Medulla oblongata (tissue), 1 donor: ENCODE results near the gene TMC2.

Source experiments
- DNase-seq: peaks from one replicate; pipeline ENCODE4 v3.0.0-alpha.2; 2015; ENCODE audit errors: extremely low spot score

The TMC2 gene

DNA sequence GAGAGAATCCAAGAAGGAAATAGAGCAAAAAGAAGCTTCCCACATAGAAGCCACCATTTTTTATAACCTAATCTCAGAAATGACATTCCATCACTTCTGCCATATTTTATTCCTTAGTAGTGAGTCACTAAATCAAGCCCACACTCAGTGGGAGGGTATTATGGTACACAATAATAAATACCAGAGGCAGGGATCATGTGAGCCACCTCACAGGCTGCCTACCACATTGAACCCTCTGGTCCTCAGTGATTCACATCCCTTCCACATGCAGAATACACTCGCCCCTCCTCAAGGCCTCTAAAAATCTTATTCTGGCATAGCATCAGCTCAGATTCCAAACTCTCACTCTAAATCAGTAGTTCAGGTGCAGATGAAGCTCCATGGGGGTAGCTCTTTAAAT, 49.4 kb downstream of the TMC2 start:
- DNase-seq, result no peak

DNA sequence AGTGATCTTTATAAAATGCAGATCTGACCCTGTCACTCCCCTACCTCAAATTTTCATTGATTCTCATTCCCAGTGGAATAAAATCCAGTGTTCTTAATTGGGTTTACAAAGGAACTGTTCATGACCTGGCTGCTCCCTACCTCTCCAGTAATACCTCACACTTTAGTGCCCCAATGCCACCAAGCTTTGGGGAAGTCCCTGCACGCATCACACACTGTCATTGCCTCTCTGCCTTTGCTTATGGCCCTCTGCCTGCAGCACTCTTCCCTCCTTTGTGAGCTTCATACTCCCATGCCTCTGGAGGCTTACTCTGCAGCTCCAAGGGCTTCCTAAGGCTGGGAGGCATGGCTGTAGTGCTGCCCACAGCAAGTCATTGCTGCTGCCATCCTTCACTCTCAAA, 57.4 kb downstream of the TMC2 start:
- DNase-seq, result no peak

DNA sequence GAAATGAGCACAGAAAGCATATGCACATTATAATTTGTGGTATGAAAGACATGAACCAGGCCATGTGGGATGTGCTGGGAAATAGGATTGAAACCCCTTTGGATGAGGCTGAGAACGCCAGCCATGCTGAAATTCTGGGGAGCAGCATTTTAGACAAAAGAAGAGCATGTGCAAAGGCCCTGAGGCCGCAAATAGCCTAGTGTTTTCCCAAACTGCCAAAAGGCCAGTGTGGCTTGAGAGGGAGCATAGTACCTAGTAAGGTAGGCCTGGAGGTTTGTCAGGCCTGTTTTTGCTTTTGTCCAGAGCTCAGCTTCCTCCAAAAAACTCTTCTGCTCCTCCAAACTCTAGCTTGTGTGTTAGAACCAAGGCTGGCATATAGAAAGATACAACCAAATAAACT, 58.7 kb downstream of the TMC2 start:
- no peak for DNase-seq

DNA sequence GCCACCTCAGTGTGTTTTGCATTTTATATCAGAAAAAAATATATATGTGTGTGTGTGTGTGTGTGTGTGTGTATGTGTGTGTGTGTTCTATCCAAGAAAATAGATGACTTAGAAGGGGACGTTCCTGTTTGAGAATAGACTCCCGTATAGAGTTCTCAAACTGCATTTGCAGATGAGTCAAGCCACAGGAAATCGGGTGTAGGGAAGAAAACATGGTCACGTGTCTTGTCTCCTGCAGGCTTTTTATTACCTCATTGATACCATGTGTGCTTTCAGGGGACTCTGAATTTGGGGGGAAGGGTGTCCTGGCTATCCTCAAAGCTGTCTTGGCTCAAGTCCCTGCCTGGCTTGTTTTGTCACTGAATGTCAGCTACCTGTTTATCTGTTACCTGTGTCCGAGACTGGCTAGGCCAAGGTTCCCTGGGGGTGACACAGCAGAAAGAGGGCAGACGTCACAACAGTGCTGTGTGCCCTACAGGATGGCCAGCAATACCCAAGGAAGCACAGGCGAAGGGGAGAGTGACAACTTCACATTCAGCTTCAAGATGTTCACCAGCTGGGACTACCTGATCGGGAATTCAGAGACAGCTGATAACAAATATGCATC, 60.4 kb downstream of the TMC2 start:
- DNase-seq, result no peak

DNA sequence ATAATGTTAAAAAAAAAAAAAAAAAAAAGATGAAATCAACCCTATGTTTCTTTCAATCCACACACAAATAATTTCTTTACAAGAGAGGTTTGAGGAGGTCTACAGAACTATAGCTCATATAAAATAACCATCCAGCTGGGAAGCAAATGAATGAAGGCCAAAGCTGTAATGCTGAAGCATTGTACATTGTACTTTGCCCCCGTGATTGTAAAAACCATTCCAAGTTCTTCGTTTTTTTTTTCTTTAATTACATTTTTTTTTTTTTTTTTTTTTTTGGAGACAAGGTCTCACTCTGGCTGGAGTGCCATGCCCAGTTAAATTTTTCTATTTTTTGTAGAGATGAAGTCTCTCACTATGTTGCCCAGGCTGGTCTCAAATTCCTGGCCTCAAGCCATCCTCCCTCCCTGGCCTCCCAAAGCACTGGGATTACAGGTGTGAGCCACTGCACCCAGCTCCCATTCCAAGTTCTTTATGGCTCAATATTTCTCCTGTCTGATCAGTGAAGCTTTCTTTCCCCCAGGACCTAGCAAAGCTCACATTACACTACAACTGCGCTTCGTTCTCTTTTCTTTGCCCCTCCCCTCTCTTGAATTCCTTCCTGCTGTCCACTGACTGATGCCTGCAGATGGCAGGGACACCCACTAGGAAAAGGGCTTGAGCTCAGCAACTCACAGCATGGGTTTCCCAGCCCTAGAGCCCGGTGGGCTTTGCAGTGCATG, 63.1 kb downstream of the TMC2 start:
- DNase-seq, result no peak

DNA sequence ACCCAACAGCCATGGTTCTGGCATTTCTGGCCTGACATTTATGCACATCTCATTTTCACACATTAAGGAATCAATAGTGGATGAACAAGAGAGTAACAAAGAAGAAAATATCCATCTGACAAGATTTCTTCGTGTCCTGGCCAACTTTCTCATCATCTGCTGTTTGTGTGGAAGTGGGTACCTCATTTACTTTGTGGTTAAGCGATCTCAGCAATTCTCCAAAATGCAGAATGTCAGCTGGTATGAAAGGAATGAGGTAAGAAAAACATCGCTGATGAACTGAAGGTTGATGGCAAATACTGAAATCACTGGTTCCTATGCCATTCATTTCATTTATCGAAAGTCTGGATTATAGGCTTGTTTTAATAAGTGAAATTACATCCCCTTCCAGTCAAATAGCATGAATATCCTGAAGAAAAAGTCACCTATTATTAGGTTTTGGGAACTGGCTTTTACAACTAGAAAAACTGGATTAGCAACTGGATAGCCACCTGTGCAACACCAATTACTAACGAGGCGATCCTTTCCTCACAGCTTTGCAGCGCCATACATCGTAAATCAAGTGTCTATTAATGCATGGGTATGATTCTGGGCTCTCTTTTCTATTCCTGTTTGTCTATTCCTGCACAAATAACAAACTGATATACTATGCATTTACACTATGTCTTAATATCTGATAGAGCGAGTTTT, 65.8 kb downstream of the TMC2 start:
- no peak for DNase-seq

DNA sequence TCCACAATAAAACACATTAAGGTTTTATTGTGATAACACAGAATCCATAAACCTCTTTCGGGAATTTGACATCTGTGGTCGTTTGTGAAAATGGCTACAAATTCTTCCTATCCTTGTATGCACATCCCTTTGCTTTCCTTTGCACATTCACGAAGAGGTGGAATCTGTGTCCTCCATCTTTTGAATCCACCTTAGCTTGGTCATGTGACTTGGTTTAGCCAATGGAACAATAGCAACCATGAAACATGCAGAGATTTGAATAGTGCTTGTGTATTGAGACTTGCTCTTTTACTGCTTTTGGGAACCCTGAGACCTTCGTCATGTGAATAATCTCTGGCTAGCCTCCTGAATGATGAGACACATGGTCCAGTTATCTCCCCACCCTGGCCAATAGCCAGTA, 66.4 kb downstream of the TMC2 start:
- no peak for DNase-seq

DNA sequence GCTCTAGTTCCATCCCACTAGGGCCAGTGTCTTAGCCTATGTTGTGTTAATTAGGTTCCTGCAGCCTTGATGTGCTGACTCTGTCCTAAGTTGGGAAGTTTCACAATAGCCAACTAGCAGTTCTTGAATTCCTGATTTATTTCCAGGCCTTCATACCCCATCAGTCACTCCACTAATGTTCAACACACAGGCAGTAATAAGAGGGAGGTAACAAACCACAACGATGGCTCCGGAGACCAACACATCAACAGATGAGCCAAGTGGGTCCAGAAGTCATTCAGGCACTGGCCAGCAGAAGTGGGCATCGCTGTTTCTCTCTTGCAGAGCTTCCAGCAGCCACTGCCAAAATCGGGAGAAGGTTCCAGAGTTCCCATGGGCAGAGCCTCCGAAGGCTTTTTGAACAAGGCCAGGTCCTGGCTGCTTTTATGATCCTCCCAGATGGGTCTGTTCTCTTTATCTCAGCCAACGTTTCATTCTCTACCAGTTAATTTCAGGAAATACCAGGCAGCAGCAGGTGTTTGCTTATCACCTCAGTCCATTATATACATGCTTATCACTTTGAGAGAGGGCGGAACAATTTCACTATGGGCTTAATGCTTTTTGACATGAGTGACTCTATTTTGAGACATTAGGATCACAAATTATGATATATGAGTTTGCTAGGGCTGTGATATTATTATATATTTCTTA, 67.6 kb downstream of the TMC2 start:
- no peak for DNase-seq

DNA sequence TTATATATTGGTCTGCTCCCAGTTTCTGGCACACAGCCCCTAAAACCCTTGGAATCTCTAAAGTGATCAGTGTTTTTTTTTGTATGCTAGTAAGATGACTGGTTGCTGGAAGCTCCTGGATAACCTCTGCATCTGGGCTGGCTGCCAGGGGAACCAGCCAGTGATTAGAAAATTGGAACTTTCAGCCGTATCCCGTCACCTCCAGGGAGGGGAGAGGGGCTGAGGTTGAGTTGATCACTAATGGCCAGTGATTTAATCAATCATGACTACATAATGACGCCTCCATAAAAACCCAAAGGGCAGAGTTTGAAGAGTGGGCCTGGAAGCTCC, 68.1 kb downstream of the TMC2 start:
- no peak for DNase-seq

DNA sequence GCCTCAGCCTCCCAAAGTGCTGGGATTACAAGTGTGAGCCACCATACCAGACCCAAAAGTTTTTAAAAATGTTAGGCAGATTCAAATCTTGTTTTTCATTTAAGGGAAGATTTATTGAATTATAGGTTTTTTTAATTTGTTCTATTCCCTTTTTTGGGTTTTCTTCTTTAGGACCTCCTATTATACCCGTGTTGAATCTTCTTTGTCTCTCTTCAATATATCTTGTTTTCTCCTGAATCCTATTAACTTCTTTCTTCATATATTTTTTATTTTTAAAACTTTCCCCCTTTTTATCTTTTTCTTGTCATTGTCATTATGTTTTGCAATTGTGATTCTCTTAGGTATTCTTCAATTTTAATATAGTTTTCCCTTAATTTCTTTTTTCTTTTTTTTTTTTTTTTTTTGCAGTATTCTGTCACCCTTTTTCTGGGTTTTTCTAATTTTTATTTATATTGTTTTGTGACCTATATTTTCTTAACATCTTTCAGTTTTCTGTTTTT, 70.2 kb downstream of the TMC2 start:
- DNase-seq, result no peak

DNA sequence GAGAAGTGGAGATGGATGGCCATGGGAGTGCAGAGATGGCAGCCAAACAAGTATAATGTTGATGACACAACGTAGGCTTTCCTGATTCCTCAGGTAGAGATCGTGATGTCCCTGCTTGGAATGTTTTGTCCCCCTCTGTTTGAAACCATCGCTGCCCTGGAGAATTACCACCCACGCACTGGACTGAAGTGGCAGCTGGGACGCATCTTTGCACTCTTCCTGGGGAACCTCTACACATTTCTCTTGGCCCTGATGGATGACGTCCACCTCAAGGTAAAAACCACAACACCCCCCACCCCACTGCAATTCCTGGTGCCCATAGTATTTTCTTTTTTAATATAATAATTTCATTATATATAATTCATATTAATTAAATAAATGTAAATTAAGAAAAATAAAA, 74.0 kb downstream of the TMC2 start:
- DNase-seq, result no peak

DNA sequence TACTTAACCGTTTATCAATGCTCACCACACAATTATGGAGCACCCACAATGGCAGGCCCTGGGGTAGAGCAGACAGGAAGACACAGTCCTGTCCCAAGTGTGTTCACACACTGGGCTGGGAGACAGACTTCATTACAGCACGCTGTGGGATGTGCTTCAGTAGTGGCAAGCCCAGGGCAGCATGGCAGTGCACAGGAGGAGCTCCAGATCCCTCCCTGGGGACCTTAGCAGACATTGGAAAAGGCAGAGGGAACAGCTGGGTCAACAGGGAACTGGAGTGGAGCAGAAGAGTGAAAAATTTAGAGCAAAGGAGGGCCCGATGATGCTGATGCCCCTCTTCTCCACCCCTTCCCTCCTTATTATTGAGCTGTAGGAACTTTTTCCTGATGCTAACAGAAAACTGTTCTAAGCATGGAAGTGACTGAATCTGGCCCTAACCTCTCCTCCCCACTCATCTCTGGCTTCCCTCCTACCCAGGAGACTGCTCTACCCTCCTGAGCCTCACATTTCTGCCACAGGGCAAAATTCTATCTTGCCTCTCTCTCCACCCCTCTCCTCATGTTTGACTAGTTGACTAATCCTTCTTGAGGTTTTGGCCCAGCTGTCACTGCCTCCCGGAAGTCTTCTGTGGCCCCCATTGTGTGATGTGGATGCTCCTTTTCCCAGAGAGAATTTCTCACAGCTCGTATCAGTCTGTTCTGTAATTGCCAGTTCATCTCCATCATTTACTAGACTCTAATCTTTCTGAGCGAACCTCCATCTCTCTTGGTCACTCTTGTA, 74.8 kb downstream of the TMC2 start:
- DNase-seq, result no peak

DNA sequence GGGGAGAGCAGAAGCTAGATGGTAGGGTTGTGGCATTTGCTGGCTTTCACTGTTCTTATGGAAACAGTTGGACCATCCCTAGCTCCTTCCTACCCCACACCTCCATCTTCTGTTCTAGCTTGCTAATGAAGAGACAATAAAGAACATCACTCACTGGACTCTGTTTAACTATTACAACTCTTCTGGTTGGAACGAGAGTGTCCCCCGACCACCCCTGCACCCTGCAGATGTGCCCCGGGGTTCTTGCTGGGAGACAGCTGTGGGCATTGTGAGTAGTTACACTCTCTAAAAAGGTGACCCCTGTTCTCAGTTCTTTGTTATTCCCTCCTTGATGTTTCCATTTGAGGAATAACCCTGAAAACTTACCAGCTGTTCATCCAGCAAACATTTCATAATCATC, 75.7 kb downstream of the TMC2 start:
- DNase-seq, result no peak

DNA sequence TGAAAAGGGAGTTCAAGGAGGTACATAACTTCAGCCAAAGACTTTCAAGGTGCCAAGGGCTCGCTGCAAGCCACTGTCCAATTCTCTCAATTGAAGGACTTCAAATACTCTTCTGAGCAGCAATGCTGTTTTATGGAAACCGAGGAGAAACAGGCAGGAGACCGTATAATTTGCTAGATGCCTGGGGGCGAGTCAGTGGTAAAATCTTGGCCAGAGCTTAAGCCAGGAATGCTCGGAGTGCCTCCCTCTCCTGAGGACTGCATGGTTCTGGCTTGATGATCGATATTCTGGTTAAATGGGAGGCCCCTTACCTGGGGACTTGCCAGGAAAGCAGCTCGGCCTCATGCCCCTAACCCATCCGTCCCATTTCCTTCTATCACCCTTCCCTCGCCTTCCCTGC, 80.3 kb downstream of the TMC2 start:
- no peak for DNase-seq

DNA sequence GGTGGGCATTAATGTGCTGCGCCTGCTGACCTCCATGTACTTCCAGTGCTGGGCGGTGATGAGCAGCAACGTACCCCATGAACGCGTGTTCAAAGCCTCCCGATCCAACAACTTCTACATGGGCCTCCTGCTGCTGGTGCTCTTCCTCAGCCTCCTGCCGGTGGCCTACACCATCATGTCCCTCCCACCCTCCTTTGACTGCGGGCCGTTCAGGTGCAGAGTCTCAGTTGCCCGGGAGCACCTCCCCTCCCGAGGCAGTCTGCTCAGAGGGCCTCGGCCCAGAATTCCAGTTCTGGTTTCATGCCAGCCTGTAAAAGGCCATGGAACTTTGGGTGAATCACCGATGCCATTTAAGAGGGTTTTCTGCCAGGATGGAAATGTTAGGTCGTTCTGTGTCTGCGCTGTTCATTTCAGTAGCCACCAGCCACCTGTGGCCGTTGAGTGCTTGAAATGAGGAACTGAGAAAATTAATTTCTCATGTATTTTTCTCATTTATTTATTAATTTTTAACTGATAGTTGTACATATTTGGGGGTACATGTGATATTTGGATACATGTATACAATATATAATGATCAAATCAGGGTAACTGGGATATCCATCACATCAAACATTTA, 80.8 kb downstream of the TMC2 start:
- no peak for DNase-seq

DNA sequence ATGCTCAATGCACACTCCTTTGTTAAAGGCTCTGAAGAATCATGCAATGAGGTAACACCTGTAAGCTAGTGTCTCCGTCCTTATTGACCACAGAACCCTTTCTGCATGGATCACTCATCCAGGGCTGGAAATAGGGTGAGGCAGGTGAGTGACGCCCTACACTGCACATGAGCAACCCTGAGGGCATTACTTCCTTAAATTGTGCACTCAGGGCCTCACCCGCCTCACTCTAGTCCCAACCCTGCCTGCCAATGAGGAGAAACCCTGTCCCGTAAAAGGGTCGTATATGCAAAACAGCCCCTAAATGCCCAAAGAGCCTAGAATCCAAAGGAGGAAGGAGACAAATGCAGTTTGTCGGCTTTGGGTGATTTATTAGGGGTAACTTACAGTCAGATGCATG, 82.4 kb downstream of the TMC2 start:
- DNase-seq, result no peak

DNA sequence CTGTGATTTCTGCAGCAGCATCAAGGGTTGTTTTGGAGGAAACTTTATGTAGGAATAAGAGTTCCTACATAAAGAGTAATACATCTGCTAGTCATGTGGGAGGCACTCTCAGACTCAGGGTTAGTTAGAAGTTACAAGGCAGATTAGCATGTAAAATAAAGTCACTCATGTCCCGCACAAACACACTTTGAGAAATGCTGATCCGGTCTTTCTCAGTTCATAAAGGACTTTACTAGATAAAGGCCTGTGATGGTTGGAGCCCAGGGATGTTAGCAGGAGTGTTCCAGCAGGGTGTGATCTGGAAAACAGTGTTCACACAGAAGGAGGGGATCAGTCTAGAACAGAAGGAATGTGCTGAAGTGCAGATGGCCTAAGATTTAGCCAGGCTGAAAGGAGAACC, 83.0 kb downstream of the TMC2 start:
- no peak for DNase-seq

DNA sequence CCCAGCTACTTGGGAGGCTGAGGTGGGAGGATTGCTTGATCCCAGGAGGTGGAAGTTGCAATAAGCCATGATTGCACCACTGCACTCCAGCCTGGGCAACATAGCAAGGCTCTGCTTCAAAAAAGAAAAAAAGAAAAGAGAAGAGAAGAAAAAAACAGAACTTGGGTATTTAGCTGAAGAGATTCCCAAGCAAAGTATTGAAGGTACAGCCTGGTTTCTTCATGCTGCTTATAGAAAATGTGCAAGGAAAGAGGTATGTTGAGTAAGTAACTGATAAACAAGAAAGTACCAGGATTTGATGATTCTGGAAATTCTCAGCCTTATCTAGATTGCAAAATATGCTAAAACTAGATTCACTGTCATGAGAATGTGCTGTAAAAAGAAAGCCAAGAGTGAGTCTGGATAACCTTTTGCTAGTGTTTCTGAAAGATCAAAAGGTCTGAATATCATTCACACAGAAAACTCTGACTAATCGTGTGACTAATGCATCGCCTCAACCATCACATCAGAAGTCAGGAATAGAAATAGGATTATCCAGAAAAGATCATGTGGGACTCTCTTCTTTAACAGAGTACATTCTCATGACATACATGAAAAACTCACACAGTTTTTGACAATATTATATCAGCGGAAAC, 83.7 kb downstream of the TMC2 start:
- DNase-seq, result no peak

DNA sequence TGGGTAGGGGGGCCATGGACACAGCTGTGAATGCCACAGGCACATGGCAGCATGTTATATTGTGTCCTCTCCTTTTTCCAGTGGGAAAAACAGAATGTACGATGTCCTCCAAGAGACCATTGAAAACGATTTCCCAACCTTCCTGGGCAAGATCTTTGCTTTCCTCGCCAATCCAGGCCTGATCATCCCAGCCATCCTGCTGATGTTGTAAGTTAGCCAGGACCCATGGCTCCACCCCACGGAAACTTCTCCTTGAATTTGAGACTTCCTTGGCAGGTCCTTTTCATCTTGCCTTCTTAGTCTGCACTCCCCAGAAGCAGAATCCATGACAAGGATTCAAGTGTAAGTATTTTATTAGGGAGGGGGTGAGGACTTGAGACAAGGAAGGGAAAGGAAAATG, 87.8 kb downstream of the TMC2 start:
- DNase-seq, result no peak

DNA sequence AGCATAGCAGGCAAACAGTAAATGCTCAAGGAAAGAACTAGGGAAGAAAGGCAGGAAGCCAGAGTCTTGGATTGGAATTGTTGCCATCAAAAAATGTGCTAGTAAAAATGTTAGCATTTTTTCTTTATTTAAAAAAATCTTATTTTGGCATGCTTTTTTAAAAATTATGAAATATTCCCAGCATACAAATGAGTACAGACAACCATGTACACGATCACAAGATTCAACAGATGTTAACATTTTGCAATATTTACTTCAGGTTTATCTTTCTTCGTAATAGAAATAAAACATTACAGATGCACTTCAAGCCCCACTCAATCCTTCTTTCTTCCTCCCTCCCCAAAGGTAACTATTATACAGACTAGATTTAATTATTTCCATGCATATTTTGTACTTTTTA, 88.7 kb downstream of the TMC2 start:
- DNase-seq, result no peak
